ENCODE data around the gene GLTPD2.

DNA sequence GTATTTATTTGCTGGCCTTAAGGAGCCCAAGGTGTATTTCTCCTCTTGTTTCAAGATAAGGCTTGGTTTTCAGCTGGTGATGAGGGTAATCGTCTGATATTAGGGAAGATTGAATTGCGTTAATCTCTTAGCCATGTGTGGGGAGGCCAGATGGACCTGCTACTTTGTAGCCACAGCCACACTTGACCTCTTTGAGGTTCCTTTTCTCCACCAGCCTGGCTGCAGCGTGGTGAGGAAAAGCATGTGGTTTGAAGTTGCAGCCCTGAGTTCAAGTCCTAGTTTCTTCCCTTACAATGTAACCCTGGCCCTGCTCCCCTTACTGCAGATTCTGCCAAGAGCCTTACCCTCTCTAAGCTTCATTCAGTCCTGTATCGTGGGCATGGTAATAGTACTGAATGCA lies 47.5 kb downstream of the GLTPD2 start:
- TF ChIP-seq, protein P1, sequence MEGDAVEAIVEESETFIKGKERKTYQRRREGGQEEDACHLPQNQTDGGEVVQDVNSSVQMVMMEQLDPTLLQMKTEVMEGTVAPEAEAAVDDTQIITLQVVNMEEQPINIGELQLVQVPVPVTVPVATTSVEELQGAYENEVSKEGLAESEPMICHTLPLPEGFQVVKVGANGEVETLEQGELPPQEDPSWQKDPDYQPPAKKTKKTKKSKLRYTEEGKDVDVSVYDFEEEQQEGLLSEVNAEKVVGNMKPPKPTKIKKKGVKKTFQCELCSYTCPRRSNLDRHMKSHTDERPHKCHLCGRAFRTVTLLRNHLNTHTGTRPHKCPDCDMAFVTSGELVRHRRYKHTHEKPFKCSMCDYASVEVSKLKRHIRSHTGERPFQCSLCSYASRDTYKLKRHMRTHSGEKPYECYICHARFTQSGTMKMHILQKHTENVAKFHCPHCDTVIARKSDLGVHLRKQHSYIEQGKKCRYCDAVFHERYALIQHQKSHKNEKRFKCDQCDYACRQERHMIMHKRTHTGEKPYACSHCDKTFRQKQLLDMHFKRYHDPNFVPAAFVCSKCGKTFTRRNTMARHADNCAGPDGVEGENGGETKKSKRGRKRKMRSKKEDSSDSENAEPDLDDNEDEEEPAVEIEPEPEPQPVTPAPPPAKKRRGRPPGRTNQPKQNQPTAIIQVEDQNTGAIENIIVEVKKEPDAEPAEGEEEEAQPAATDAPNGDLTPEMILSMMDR (conservative IDR thresholded peaks at IDR 0.05; ENCODE audit: low read depth in 2 of 2), result no peak
- TF ChIP-seq JUNB (IDR thresholded peaks at IDR 0.05; ENCODE audit: unreplicated experiment) (no peak), POLR2AphosphoS5 (IDR thresholded peaks at IDR 0.05; ENCODE audit: low read depth) (no peak), EZH2 (IDR thresholded peaks at IDR 0.05; ENCODE audit: low read depth, unreplicated experiment) (no peak), CREB1 (CRISPR knock-in tag; IDR thresholded peaks at IDR 0.05; ENCODE audit: low read depth) (no peak), STAT1 (IDR thresholded peaks at IDR 0.05; ENCODE audit: unreplicated experiment) (no peak), ZNF114 (CRISPR knock-in tag; IDR thresholded peaks at IDR 0.05) (no peak), NANOG (IDR thresholded peaks at IDR 0.05; ENCODE audit: borderline replicate concordance) (no peak), EZH2phosphoT487 (IDR thresholded peaks at IDR 0.05; ENCODE audit: unreplicated experiment) (no peak)
- TF ChIP-seq, protein P2, sequence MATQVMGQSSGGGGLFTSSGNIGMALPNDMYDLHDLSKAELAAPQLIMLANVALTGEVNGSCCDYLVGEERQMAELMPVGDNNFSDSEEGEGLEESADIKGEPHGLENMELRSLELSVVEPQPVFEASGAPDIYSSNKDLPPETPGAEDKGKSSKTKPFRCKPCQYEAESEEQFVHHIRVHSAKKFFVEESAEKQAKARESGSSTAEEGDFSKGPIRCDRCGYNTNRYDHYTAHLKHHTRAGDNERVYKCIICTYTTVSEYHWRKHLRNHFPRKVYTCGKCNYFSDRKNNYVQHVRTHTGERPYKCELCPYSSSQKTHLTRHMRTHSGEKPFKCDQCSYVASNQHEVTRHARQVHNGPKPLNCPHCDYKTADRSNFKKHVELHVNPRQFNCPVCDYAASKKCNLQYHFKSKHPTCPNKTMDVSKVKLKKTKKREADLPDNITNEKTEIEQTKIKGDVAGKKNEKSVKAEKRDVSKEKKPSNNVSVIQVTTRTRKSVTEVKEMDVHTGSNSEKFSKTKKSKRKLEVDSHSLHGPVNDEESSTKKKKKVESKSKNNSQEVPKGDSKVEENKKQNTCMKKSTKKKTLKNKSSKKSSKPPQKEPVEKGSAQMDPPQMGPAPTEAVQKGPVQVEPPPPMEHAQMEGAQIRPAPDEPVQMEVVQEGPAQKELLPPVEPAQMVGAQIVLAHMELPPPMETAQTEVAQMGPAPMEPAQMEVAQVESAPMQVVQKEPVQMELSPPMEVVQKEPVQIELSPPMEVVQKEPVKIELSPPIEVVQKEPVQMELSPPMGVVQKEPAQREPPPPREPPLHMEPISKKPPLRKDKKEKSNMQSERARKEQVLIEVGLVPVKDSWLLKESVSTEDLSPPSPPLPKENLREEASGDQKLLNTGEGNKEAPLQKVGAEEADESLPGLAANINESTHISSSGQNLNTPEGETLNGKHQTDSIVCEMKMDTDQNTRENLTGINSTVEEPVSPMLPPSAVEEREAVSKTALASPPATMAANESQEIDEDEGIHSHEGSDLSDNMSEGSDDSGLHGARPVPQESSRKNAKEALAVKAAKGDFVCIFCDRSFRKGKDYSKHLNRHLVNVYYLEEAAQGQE (IDR thresholded peaks at IDR 0.05; ENCODE audit: unreplicated experiment), result no peak
- TF ChIP-seq, protein P3, sequence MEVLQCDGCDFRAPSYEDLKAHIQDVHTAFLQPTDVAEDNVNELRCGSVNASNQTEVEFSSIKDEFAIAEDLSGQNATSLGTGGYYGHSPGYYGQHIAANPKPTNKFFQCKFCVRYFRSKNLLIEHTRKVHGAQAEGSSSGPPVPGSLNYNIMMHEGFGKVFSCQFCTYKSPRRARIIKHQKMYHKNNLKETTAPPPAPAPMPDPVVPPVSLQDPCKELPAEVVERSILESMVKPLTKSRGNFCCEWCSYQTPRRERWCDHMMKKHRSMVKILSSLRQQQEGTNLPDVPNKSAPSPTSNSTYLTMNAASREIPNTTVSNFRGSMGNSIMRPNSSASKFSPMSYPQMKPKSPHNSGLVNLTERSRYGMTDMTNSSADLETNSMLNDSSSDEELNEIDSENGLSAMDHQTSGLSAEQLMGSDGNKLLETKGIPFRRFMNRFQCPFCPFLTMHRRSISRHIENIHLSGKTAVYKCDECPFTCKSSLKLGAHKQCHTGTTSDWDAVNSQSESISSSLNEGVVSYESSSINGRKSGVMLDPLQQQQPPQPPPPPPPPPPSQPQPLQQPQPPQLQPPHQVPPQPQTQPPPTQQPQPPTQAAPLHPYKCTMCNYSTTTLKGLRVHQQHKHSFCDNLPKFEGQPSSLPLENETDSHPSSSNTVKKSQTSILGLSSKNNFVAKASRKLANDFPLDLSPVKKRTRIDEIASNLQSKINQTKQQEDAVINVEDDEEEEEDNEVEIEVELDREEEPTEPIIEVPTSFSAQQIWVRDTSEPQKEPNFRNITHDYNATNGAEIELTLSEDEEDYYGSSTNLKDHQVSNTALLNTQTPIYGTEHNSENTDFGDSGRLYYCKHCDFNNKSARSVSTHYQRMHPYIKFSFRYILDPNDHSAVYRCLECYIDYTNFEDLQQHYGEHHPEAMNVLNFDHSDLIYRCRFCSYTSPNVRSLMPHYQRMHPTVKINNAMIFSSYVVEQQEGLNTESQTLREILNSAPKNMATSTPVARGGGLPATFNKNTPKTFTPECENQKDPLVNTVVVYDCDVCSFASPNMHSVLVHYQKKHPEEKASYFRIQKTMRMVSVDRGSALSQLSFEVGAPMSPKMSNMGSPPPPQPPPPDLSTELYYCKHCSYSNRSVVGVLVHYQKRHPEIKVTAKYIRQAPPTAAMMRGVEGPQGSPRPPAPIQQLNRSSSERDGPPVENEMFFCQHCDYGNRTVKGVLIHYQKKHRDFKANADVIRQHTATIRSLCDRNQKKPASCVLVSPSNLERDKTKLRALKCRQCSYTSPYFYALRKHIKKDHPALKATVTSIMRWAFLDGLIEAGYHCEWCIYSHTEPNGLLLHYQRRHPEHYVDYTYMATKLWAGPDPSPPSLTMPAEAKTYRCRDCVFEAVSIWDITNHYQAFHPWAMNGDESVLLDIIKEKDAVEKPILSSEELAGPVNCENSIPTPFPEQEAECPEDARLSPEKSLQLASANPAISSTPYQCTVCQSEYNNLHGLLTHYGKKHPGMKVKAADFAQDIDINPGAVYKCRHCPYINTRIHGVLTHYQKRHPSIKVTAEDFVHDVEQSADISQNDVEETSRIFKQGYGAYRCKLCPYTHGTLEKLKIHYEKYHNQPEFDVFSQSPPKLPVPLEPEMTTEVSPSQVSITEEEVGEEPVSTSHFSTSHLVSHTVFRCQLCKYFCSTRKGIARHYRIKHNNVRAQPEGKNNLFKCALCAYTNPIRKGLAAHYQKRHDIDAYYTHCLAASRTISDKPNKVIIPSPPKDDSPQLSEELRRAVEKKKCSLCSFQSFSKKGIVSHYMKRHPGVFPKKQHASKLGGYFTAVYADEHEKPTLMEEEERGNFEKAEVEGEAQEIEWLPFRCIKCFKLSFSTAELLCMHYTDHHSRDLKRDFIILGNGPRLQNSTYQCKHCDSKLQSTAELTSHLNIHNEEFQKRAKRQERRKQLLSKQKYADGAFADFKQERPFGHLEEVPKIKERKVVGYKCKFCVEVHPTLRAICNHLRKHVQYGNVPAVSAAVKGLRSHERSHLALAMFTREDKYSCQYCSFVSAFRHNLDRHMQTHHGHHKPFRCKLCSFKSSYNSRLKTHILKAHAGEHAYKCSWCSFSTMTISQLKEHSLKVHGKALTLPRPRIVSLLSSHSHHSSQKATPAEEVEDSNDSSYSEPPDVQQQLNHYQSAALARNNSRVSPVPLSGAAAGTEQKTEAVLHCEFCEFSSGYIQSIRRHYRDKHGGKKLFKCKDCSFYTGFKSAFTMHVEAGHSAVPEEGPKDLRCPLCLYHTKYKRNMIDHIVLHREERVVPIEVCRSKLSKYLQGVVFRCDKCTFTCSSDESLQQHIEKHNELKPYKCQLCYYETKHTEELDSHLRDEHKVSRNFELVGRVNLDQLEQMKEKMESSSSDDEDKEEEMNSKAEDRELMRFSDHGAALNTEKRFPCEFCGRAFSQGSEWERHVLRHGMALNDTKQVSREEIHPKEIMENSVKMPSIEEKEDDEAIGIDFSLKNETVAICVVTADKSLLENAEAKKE (CRISPR knock-in tag; IDR thresholded peaks at IDR 0.05), result no peak
- TF ChIP-seq, protein P4, sequence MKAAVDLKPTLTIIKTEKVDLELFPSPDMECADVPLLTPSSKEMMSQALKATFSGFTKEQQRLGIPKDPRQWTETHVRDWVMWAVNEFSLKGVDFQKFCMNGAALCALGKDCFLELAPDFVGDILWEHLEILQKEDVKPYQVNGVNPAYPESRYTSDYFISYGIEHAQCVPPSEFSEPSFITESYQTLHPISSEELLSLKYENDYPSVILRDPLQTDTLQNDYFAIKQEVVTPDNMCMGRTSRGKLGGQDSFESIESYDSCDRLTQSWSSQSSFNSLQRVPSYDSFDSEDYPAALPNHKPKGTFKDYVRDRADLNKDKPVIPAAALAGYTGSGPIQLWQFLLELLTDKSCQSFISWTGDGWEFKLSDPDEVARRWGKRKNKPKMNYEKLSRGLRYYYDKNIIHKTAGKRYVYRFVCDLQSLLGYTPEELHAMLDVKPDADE (IDR thresholded peaks at IDR 0.05), result no peak

All from GM23338 (cell line).